Fibroblast of the aortic adventitia (primary cell): ENCODE results near the gene VCAM1. TPM values are rescaled to one million over a fixed set of nuclear protein-coding genes. Genes with fewer than 3 reads are reported as not detected.

Experiments used
- DNase-seq: peaks from one replicate; pipeline ENCODE4 v3.0.0-alpha.2; 2010; ENCODE audit warnings: low read depth
- H3K4me3 ChIP-seq: 2 replicates; pipeline ENCODE4 v1.5.1; 2011; ENCODE audit warnings: low read depth, mild to moderate bottlenecking, control low read depth, low read length, moderate library complexity
- total RNA-seq: library from RNA; depleted of rRNA; stranded (reverse); fragments of >200 nt; gene quantifications from 2 replicates; pipeline ENCODE4 v1.2.3, GENCODE V29; 2012; ENCODE audit warnings: low replicate concordance
- TF ChIP-seq, protein P1 (sequence below): IDR thresholded peaks from 2 replicates; pipeline ENCODE4 v1.5.1; 2011; ENCODE audit warnings: mild to moderate bottlenecking, low read length, control low read depth, inconsistent platforms; ENCODE audit not compliant: insufficient read depth

The VCAM1 gene
- total RNA-seq, 1 donor, result 0.63 TPM

DNA sequence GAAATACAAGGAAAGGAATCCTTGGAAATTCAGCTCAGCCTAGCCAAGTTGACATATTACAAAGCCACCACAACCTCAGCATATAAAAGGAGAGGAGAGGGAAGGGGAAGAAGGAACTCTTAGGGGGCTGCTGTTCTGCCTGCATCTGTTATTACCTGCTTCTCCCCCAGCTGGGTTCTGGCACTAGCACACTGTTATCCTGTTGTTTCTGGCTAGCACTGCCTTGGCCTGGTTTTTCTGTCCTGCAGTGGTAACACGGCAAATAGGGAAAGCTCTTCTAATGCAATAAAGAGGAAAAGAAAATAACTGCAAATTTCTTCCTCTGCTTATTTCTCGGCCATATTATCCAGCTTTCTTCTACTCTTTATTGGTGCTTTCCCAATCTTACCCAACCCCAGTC is 16.5 kb upstream of the VCAM1 start:
- H3K4me3 ChIP-seq, result no peak overlapping the region
- TF ChIP-seq, protein P1, sequence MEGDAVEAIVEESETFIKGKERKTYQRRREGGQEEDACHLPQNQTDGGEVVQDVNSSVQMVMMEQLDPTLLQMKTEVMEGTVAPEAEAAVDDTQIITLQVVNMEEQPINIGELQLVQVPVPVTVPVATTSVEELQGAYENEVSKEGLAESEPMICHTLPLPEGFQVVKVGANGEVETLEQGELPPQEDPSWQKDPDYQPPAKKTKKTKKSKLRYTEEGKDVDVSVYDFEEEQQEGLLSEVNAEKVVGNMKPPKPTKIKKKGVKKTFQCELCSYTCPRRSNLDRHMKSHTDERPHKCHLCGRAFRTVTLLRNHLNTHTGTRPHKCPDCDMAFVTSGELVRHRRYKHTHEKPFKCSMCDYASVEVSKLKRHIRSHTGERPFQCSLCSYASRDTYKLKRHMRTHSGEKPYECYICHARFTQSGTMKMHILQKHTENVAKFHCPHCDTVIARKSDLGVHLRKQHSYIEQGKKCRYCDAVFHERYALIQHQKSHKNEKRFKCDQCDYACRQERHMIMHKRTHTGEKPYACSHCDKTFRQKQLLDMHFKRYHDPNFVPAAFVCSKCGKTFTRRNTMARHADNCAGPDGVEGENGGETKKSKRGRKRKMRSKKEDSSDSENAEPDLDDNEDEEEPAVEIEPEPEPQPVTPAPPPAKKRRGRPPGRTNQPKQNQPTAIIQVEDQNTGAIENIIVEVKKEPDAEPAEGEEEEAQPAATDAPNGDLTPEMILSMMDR, result no peak
- no peak for DNase-seq

DNA sequence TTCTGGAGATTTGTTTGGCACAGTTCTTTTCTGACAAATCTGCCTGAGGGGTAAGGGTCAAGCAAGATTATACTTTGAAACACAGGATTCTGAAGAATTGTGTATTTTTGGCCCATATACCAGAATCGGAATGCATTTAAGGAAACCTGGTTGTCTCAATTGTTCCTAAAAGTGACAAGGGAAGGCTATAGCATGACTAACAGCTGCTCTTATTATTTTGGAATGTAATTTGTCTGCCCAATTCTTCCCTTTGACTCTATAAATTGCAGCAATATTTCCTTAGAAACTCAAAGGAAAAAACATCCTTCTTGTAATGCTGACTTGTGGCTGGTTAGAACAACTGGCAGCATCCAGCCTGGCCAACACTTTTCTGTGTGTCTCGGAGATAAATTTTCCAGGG is 15.8 kb upstream of the VCAM1 start:
- DNase-seq, result peak; percentile 65
- H3K4me3 ChIP-seq, result no peak overlapping the region
- TF ChIP-seq, protein P1, result no peak

DNA sequence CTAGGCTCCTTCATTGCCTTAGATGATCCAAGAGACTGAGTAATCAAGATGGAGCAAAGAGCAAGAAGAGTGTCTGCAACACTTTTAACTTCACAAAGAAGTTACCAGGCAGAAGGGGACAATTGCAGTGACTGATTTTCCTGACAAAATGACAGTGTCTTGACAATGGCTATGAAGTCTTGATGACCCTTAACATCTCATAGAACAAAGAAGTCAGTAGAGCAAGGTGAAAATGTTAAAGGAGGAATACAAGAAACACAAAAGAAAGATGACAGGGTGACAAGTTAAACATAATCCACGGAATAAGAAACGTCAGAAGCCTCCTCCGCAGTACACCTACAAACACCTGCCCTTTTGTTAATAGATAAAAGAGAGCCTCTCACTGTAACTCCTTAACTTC is 15.1 kb upstream of the VCAM1 start:
- TF ChIP-seq, protein P1, result no peak
- no peak overlapping the region for H3K4me3 ChIP-seq
- no peak for DNase-seq

DNA sequence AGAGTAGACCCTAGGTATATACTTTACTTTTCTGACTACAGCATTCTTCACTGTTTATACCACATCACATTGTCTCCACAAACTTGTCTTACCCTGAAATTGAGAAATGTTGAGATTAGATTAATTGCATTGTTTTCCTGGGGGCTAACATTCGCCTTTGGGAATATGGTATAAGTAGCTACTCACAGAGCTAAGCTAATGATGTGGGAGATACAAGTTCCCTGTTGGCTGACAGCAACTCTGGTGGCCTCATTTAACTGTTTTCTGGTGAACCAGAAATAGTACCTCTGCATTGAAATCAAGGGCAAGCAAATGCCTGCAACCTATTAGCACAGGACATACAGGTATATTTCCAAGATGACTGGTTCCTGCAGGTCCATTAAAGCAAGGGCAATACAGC is 13.2 kb upstream of the VCAM1 start:
- no peak overlapping the region for H3K4me3 ChIP-seq
- TF ChIP-seq, protein P1, result no peak
- DNase-seq, result no peak

DNA sequence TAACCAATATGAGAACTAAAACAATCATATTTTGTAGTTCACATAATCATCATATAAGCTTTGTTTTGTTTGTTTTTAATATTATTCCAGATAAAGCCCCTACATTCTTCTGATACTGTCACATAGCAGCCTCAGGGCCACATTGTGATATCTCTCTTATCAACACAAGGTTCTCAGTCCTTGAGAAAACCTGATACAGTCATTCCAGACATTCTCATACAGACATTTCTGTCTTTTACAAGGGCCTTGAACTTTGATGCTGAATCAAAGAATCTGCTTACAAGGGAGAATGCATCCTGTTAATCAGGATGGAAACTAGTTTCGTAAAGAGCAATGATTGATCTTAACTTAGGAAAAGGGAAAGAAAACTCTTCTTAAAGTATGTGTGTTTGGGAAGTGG is 12.7 kb upstream of the VCAM1 start:
- TF ChIP-seq, protein P1, result no peak
- H3K4me3 ChIP-seq, result no peak overlapping the region
- no peak for DNase-seq

DNA sequence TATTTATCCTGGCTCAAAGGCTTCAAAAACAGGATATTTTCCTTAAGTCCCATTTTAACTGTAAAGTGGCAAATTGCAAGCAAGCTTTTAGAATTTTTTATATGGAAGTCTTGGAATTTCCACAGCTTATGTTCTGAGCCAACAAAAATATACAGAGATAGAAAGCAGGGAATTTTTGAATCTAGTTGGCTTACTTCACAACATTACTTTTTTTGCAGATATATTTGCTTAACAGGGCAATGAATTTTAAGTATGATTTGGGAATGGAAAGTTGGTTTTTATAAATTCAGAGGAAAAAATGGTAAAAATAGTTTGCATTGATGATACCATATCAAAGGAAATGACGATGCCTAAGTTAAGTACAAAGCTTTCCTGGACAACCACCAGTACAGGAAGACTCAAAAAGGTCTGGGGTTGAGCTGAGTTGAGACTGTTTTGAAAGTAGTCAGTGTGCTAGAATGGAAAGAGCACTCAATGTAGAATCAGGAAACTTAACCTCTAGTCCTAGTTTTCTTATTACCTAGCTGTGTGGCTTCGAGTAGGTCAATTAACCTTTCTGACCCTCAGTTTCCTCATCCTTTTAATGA is 11.0 kb upstream of the VCAM1 start:
- no peak overlapping the region for H3K4me3 ChIP-seq
- peak; percentile 81 for DNase-seq
- TF ChIP-seq, protein P1, result no peak
